Gastrocnemius medialis (tissue), 4 donors: Measurements from ENCODE around the gene RAPSN.

Experiments used
- CTCF ChIP-seq, 5 experiments: fragments of 450-650 bp in 3 of 5; fragments of 200-600 bp in 2 of 5; sonication (generic) in 2 of 5; IDR thresholded peaks in 4 of 5; conservative IDR thresholded peaks in 1 of 5; 1 replicate in 4 of 5; 2 replicates in 1 of 5; pipeline ENCODE4 v1.5.1; 2016 to 2019; ENCODE audit warnings: antibody characterized with exemption in 5 of 5, mild to moderate bottlenecking in 3 of 5, moderate library complexity in 3 of 5
- POLR2A ChIP-seq, 2 donors: fragments of 450-650 bp; IDR thresholded peaks; one replicate each; pipeline ENCODE4 v1.6.1; 2017; ENCODE audit warnings: antibody characterized with exemption in 2 of 2, mild to moderate bottlenecking in 2 of 2, moderate library complexity in 2 of 2

GRCh38 chr11:47496808-47497207 is 47.9 kb upstream of the RAPSN start:
- TF ChIP-seq CTCF (IDR thresholded peaks at IDR 0.05 in 4 of 5, conservative IDR thresholded peaks at IDR 0.05 in 1 of 5) = no peak
- TF ChIP-seq POLR2A (IDR thresholded peaks at IDR 0.05) = no peak
